ENCODE results near the gene DNM2.

DNA sequence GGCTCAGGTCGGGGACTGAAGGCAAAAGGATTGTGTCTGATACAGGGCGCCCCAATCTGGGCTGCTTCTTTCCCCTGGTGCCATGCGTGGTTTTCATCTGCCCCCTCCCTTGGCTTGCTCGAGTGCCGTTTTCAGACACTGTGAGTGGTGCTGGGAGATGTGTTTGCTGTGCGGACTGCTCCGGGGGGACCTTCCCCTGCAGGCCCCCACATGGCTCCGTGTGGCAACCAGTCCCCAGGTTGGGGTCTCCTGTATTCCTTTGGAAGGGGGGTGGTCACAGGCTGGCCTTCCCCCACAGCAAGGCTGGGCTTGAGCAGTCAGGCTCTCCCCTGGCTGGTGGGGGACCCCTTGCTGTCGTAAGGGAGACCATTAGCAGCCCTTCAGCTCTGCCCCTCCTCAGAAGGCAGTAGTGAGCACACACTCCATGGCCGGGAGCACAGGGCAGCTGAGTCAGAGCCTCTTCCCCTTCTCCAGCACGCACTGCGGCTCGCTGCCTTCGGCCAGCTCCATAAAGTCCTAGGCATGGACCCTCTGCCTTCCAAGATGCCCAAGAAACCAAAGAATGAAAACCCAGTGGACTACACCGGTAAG is 37.2 kb upstream of the DNM2 start:
- no peak for TF ChIP-seq CTCF (IDR thresholded peaks at IDR 0.05)
- no peak for TF ChIP-seq POLR2A (IDR thresholded peaks at IDR 0.05)
- no peak for TF ChIP-seq EP300 (IDR thresholded peaks at IDR 0.05)
